Mesothelial cell of epicardium (in vitro differentiated cells): ENCODE data around the gene HOXD11. TPM values are rescaled to one million over a fixed set of nuclear protein-coding genes. Genes with fewer than 3 reads are reported as not detected.

Experiments
- DNase-seq, 2 experiments: peaks; one replicate each; pipeline ENCODE4 v3.0.0; 2021; ENCODE audit warnings: low spot score in 2 of 2; ENCODE audit not compliant: unreplicated experiment in 2 of 2
- H3K27ac Mint-ChIP-seq: 2 replicates; pipeline ENCODE4 v1.8.0; 2021; ENCODE audit warnings: mixed read lengths
- H3K27me3 Mint-ChIP-seq: 2 replicates; pipeline ENCODE4 v1.8.0; 2021; ENCODE audit warnings: low read depth, mixed read lengths
- H3K36me3 Mint-ChIP-seq: 2 replicates; pipeline ENCODE4 v1.8.0; 2021; ENCODE audit warnings: mixed read lengths
- H3K4me1 Mint-ChIP-seq: 2 replicates; pipeline ENCODE4 v1.8.0; 2021; ENCODE audit warnings: mixed read lengths
- H3K4me3 Mint-ChIP-seq: 2 replicates; pipeline ENCODE4 v1.8.0; 2021; ENCODE audit warnings: mild to moderate bottlenecking, moderate library complexity, mixed read lengths
- H3K9me3 Mint-ChIP-seq: 2 replicates; pipeline ENCODE4 v1.8.0; 2021; ENCODE audit warnings: mixed read lengths
- CTCF ChIP-seq: fragments of 200-600 bp; sonication (generic); IDR thresholded peaks from one replicate; pipeline ENCODE4 v1.5.0; 2021; ENCODE audit warnings: antibody characterized with exemption; ENCODE audit not compliant: unreplicated experiment
- total RNA-seq: library from RNA; stranded (reverse); gene quantifications from 3 replicates; pipeline ENCODE4 v1.2.1, GENCODE V29; 2021

The HOXD11 gene
- total RNA-seq, 1 donor from 2014 or later: 3.0 TPM

GRCh38 chr2:176149481-176149938 lies 42.4 kb downstream of the HOXD11 start:
- DNase-seq: no peak
- no peak overlapping the region for H3K4me3 Mint-ChIP-seq
- peaks cover 99% of the 10 kb centered on the region for H3K27me3 Mint-ChIP-seq
- peaks cover 2% of the 10 kb centered on the region for H3K36me3 Mint-ChIP-seq
- no peak for TF ChIP-seq CTCF
- peaks cover 6% of the 10 kb centered on the region for H3K4me1 Mint-ChIP-seq
- H3K27ac Mint-ChIP-seq: no peak overlapping the region
- H3K9me3 Mint-ChIP-seq: no peaks in the 10 kb centered on the region

DNA sequence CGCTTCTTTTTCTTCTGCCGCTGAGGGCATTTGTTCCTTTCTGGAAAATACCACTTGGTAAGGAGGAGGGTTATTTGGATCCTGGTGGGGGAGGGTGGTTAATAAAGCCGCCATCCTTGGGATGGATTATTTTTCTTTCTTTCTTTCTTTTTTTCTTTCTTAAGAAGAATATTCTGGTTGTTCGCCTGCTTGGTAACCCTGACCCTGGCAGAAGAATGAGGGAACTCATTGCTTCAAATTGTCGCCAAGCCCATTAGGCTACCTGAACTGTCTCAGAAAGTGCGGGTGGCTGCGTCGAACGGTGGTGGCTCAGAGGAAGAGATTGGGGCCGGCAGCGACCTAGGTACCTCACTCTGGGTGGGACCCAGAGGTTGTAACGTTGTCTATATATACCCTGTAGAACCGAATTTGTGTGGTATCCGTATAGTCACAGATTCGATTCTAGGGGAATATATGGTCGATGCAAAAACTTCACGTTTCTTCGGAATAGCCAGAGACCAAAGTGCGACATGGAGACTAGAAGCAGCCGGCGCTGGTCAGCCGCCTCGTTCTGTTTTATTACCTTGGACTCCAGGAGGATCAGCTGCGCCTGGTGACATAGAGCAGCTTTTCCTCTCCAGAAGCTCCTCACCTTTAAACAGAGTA lies 43.0 kb downstream of the HOXD11 start:
- peaks cover 99% of the 10 kb centered on the region for H3K27me3 Mint-ChIP-seq
- H3K4me1 Mint-ChIP-seq: peaks cover 6% of the 10 kb centered on the region
- H3K27ac Mint-ChIP-seq: no peak overlapping the region
- H3K4me3 Mint-ChIP-seq: no peak overlapping the region
- TF ChIP-seq CTCF: no peak
- DNase-seq: no peak
- H3K9me3 Mint-ChIP-seq: no peaks in the 10 kb centered on the region
- H3K36me3 Mint-ChIP-seq: peaks cover 2% of the 10 kb centered on the region

- DNase-seq: no peak
- Mint-ChIP-seq H3K9me3 (no peaks in the 10 kb centered on the region), H3K27ac (no peak overlapping the region), H3K4me3 (no peak overlapping the region), H3K4me1 (peaks cover 6% of the 10 kb centered on the region), H3K36me3 (peaks cover 2% of the 10 kb centered on the region), H3K27me3 (peaks cover 99% of the 10 kb centered on the region)
- TF ChIP-seq CTCF: no peak
Observed at GRCh38 chr2:176150584-176151441, 43.7 kb downstream of the HOXD11 start.

GRCh38 chr2:176151442-176152287 lies 44.6 kb downstream of the HOXD11 start, which contains the start of gene HOXD4:
TSS of gene HOXD4 (plus strand) at chr2:176151550. CDS start at chr2:176151634, 84 bp downstream.
- H3K4me3 Mint-ChIP-seq: peak within 1 kb of the TSS; percentile 63

More at GRCh38 chr2:176151442-176152287, 44.6 kb downstream of the HOXD11 start, which contains the start of gene HOXD4:
- peaks cover 6% of the 10 kb centered on the region for H3K4me1 Mint-ChIP-seq
- DNase-seq: no peak
- TF ChIP-seq CTCF: no peak
- no peak within 1 kb of the TSS for H3K27ac Mint-ChIP-seq
- H3K27me3 Mint-ChIP-seq: peaks cover 99% of the 10 kb centered on the region
- peaks cover 2% of the 10 kb centered on the region for H3K36me3 Mint-ChIP-seq
- no peaks in the 10 kb centered on the region for H3K9me3 Mint-ChIP-seq
